PC-9 (cell line): ENCODE results near the gene TEDDM1. TPM values are rescaled to one million over a fixed set of nuclear protein-coding genes. Genes with fewer than 3 reads are reported as not detected.

Experiments used
- BruUV-seq: library from RNA; stranded (reverse); fragments of 400-500 nt; replicated peaks from 2 replicates; lab custom pipeline; 2021; lab: Mats Ljungman, UMichigan
- CTCF ChIA-PET: fragments of 300-600 bp; sonication (Branson Sonifier 250); formaldehyde crosslinking; loops from one replicate; lab custom pipeline; 2022; ENCODE audit warnings: antibody characterized with exemption; lab: Charles Lee
- POLR2A ChIA-PET: fragments of 300-600 bp; sonication (Branson Sonifier 250); formaldehyde crosslinking; loops from one replicate; lab custom pipeline; 2022; ENCODE audit warnings: antibody characterized with exemption; ENCODE audit not compliant: unreplicated experiment; lab: Charles Lee
- DNase-seq, 2 experiments: peaks; one replicate each; pipeline versions ENCODE4 v3.0.0 to v3.0.0-alpha.2; 2015 to 2022; ENCODE audit warnings: mixed read lengths in 1 of 2
- H2AFZ ChIP-seq: fragments of 200-600 bp; sonication (generic); 2 replicates; pipeline ENCODE4 v1.8.1; 2017; ENCODE audit warnings: antibody characterized with exemption
- H3F3A ChIP-seq: fragments of 200-600 bp; sonication (generic); 2 replicates; pipeline ENCODE4 v1.8.1; 2017; ENCODE audit warnings: antibody characterized with exemption, mild to moderate bottlenecking, low read depth; ENCODE audit not compliant: insufficient read depth
- H3K27ac ChIP-seq: fragments of 200-600 bp; sonication (generic); 2 replicates; pipeline ENCODE4 v1.6.1; 2016; ENCODE audit warnings: mixed run types
- H3K27me3 ChIP-seq: fragments of 200-600 bp; sonication (generic); 2 replicates; pipeline ENCODE4 v1.6.1; 2016; ENCODE audit warnings: low read depth, mixed run types; ENCODE audit not compliant: insufficient read depth
- H3K36me3 ChIP-seq: fragments of 200-600 bp; sonication (generic); 2 replicates; pipeline ENCODE4 v1.6.1; 2016; ENCODE audit warnings: low read depth, mixed run types
- H3K4me1 ChIP-seq: fragments of 200-600 bp; sonication (generic); replicated peaks from 2 replicates; pipeline ENCODE4 v1.6.1; 2016; ENCODE audit warnings: mixed run types; ENCODE audit not compliant: insufficient read depth
- H3K4me2 ChIP-seq: fragments of 200-600 bp; sonication (generic); 2 replicates; pipeline ENCODE4 v1.6.1; 2017; ENCODE audit warnings: mixed run types
- H3K4me3 ChIP-seq: fragments of 200-600 bp; sonication (generic); 2 replicates; pipeline ENCODE4 v1.6.1; 2016; ENCODE audit warnings: mixed run types
- H3K79me2 ChIP-seq: fragments of 200-600 bp; sonication (generic); 2 replicates; pipeline ENCODE4 v1.6.1; 2017; ENCODE audit warnings: low read depth, mixed run types
- H3K9me2 ChIP-seq: fragments of 200-600 bp; sonication (generic); 2 replicates; pipeline ENCODE4 v1.8.1; 2017; ENCODE audit warnings: mild to moderate bottlenecking; ENCODE audit not compliant: insufficient read depth
- H3K9me3 ChIP-seq: fragments of 200-600 bp; sonication (generic); 2 replicates; pipeline ENCODE4 v1.8.1; 2016; ENCODE audit warnings: low read depth; ENCODE audit not compliant: insufficient read depth
- H4K20me1 ChIP-seq: fragments of 200-600 bp; sonication (generic); 2 replicates; pipeline ENCODE4 v1.8.1; 2017; ENCODE audit not compliant: insufficient read depth
- CTCF ChIP-seq: fragments of 200-600 bp; sonication (generic); conservative IDR thresholded peaks from 2 replicates; pipeline ENCODE4 v1.6.1; 2017; ENCODE audit warnings: mixed run types, antibody characterized with exemption, mild to moderate bottlenecking, moderate library complexity
- EZH2 ChIP-seq: fragments of 200-600 bp; sonication (generic); IDR thresholded peaks from 2 replicates; pipeline ENCODE4 v1.8.0; 2017; ENCODE audit warnings: antibody characterized with exemption, low read depth
- intact Hi-C: fragments of 100-400 bp; cut with micrococcal nuclease; formaldehyde crosslinking; loops from one replicate; pipeline ENCODE4 v1.10.0; 2022; ENCODE audit not compliant: unreplicated experiment
- total RNA-seq: library from RNA; stranded (reverse); gene quantifications from 2 replicates; pipeline ENCODE4 v1.2.3, GENCODE V29; 2021

The TEDDM1 gene
- total RNA-seq, 1 experiment from 2014 or later = not detected

- CTCF ChIA-PET = no interaction called here
- no peak overlapping the region for H3K27ac ChIP-seq
- H4K20me1 ChIP-seq = no peaks in the 10 kb centered on the region
- H3K36me3 ChIP-seq = no peaks in the 10 kb centered on the region
- no peaks in the 10 kb centered on the region for H3K79me2 ChIP-seq
- intact Hi-C loops = no loop called here
- no peak overlapping the region for H2AFZ ChIP-seq
- H3K27me3 ChIP-seq = peaks cover 4% of the 10 kb centered on the region; the same call in 1 of the 2 replicates
- no peaks in the 10 kb centered on the region for H3K9me2 ChIP-seq
- H3K4me1 ChIP-seq = no peaks in the 10 kb centered on the region
- no peak for DNase-seq
- H3F3A ChIP-seq = no peaks in the 10 kb centered on the region
- no peak overlapping the region for H3K4me2 ChIP-seq
- no peak overlapping the region for H3K4me3 ChIP-seq
- POLR2A ChIA-PET = no interaction called here
- no TSS peak for BruUV-seq
- H3K9me3 ChIP-seq = no peaks in the 10 kb centered on the region; the same call in 1 of the 2 replicates
- no peak for TF ChIP-seq EZH2
Measured at GRCh38 chr1:182413486-182413885, 13.0 kb upstream of the TEDDM1 start.

GRCh38 chr1:182410620-182411273 is 10.3 kb upstream of the TEDDM1 start:
- CTCF ChIA-PET = no interaction called here
- no TSS peak for BruUV-seq
- H3K4me1 ChIP-seq = no peaks in the 10 kb centered on the region

GRCh38 chr1:182410138-182410537 is 9.7 kb upstream of the TEDDM1 start:
- Histone ChIP-seq H4K20me1 (no peaks in the 10 kb centered on the region), H2AFZ (no peak overlapping the region), H3K4me2 (no peak overlapping the region), H3K27me3 (peaks cover 4% of the 10 kb centered on the region; the same call in 1 of the 2 replicates), H3K79me2 (no peaks in the 10 kb centered on the region), H3K4me1 (no peaks in the 10 kb centered on the region), H3K27ac (no peak overlapping the region), H3F3A (no peaks in the 10 kb centered on the region), H3K36me3 (no peaks in the 10 kb centered on the region), H3K4me3 (no peak overlapping the region), H3K9me3 (no peaks in the 10 kb centered on the region; the same call in none of the 2 replicates), H3K9me2 (no peaks in the 10 kb centered on the region)
- TF ChIP-seq EZH2 (no peak), CTCF (no peak)
- POLR2A ChIA-PET = no interaction called here
- CTCF ChIA-PET = no interaction called here
- no TSS peak for BruUV-seq
- no peak for DNase-seq
- intact Hi-C loops = no loop called here

More at GRCh38 chr1:182410620-182411273, 10.3 kb upstream of the TEDDM1 start:
- H4K20me1 ChIP-seq = no peaks in the 10 kb centered on the region
- no peaks in the 10 kb centered on the region for H3K79me2 ChIP-seq
- no peaks in the 10 kb centered on the region; the same call in none of the 2 replicates for H3K9me3 ChIP-seq
- H3K27ac ChIP-seq = no peak overlapping the region
- H3F3A ChIP-seq = no peaks in the 10 kb centered on the region
- H3K9me2 ChIP-seq = no peaks in the 10 kb centered on the region
- no peak overlapping the region for H3K4me3 ChIP-seq
- POLR2A ChIA-PET = no interaction called here
- TF ChIP-seq CTCF (no peak), EZH2 (no peak)
- no peak overlapping the region for H2AFZ ChIP-seq
- no peak for DNase-seq
- no peaks in the 10 kb centered on the region for H3K36me3 ChIP-seq
- H3K4me2 ChIP-seq = no peak overlapping the region
- H3K27me3 ChIP-seq = peaks cover 4% of the 10 kb centered on the region; the same call in 1 of the 2 replicates
- intact Hi-C loops = no loop called here
